Activated CD8-positive, alpha-beta T cell treated with anti-CD3 and anti-CD28 coated beads for 36 hours (primary cell): Measurements from ENCODE around the gene SPPL2B. TPM values are rescaled to one million over a fixed set of nuclear protein-coding genes. Genes with fewer than 3 reads are reported as not detected.

ENCODE experiments used
- ATAC-seq: fragments of 200-7000 bp; cut with Tn5 transposase; one replicate; pipeline ENCODE4 v1.10.0; 2021; ENCODE audit warnings: mild to moderate bottlenecking, moderate library complexity
- CTCF ChIA-PET: fragments of 350-600 bp; sonication (Branson Sonifier 250); formaldehyde crosslinking; loops from one replicate; lab custom pipeline; 2021; ENCODE audit warnings: antibody characterized with exemption; lab: Charles Lee
- POLR2A ChIA-PET: fragments of 350-600 bp; sonication (Branson Sonifier 250); formaldehyde crosslinking; loops from one replicate; lab custom pipeline; 2021; ENCODE audit warnings: antibody characterized with exemption; lab: Charles Lee
- DNase-seq: peaks from one replicate; pipeline ENCODE4 v3.0.0-alpha.2; 2020
- H3K27ac Mint-ChIP-seq: one replicate; pipeline ENCODE4 v1.8.0; 2021; ENCODE audit warnings: mild to moderate bottlenecking, mixed read lengths
- H3K27me3 Mint-ChIP-seq: one replicate; pipeline ENCODE4 v1.8.0; 2021; ENCODE audit warnings: mixed read lengths
- H3K36me3 Mint-ChIP-seq: one replicate; pipeline ENCODE4 v1.8.0; 2021; ENCODE audit warnings: low read depth, mixed read lengths
- H3K4me1 Mint-ChIP-seq: one replicate; pipeline ENCODE4 v1.8.0; 2021; ENCODE audit warnings: low read depth, mixed read lengths
- H3K4me3 Mint-ChIP-seq: one replicate; pipeline ENCODE4 v1.8.0; 2021; ENCODE audit warnings: mild to moderate bottlenecking, moderate library complexity, mixed read lengths
- H3K9me3 Mint-ChIP-seq: one replicate; pipeline ENCODE4 v1.8.0; 2021; ENCODE audit warnings: mixed read lengths
- intact Hi-C: fragments of 100-400 bp; cut with micrococcal nuclease; formaldehyde crosslinking; loops from one replicate; pipeline ENCODE4 v1.10.0; 2022
- total RNA-seq, 2 experiments: library from RNA; stranded (reverse); gene quantifications; one replicate each; pipeline ENCODE4 v1.2.3, GENCODE V29; 2021
- TF ChIP-seq, protein P1 (sequence below): fragments of 200-600 bp; IDR thresholded peaks from one replicate; pipeline ENCODE4 v1.8.0; 2022; ENCODE audit warnings: antibody characterized with exemption, mild to moderate bottlenecking

The SPPL2B gene
- total RNA-seq, 2 experiments from 2014 or later = 52.8 to 54.3 TPM

DNA sequence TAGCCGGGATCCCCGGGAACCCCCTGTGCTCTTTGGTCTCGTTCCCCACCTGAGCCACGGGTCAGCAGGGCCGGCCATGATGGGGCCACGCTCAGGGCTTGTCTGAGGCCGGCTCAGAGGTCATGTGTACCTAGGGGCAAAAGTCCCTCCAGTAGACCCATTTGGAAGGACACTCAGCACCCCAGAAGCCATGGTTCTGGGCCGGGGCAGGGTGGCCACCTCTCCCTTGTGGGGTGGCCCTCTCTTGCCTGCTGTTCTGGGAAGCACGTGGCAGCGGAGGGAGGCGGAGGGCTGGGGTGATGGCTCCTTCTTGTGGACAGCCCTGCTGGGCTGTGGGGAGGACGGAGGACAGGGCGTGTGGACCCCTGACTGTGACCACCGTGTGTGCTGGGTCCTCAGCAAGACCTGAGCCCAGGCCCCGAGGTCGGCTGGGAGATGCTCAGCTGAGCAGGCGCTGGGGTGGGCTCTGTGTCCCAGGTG is 40.1 kb upstream of the SPPL2B start:
- ChIA-PET CTCF (interaction anchor here (0.6 to 1.4 kb wide), 6 partner anchors 13 to 132 kb away, joined by 3 to 7 read pairs (median 3); no protein-coding TSS in a partner anchor), POLR2A (interaction anchor here (1.0 to 1.7 kb wide), 5 partner anchors 11 to 46 kb away, joined by 3 to 4 read pairs (median 4); partner anchors contain the start of gene LSM7)
- Mint-ChIP-seq H3K27me3 (peaks cover 13% of the 10 kb centered on the region), H3K36me3 (no peaks in the 10 kb centered on the region), H3K4me3 (peak overlapping the region; percentile 72), H3K4me1 (peaks cover 10% of the 10 kb centered on the region), H3K9me3 (no peaks in the 10 kb centered on the region), H3K27ac (no peak overlapping the region)
- TF ChIP-seq, protein P1, sequence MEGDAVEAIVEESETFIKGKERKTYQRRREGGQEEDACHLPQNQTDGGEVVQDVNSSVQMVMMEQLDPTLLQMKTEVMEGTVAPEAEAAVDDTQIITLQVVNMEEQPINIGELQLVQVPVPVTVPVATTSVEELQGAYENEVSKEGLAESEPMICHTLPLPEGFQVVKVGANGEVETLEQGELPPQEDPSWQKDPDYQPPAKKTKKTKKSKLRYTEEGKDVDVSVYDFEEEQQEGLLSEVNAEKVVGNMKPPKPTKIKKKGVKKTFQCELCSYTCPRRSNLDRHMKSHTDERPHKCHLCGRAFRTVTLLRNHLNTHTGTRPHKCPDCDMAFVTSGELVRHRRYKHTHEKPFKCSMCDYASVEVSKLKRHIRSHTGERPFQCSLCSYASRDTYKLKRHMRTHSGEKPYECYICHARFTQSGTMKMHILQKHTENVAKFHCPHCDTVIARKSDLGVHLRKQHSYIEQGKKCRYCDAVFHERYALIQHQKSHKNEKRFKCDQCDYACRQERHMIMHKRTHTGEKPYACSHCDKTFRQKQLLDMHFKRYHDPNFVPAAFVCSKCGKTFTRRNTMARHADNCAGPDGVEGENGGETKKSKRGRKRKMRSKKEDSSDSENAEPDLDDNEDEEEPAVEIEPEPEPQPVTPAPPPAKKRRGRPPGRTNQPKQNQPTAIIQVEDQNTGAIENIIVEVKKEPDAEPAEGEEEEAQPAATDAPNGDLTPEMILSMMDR = no peak
- DNase-seq = no peak
- ATAC-seq = no peak
- intact Hi-C loops = no loop called here

DNA sequence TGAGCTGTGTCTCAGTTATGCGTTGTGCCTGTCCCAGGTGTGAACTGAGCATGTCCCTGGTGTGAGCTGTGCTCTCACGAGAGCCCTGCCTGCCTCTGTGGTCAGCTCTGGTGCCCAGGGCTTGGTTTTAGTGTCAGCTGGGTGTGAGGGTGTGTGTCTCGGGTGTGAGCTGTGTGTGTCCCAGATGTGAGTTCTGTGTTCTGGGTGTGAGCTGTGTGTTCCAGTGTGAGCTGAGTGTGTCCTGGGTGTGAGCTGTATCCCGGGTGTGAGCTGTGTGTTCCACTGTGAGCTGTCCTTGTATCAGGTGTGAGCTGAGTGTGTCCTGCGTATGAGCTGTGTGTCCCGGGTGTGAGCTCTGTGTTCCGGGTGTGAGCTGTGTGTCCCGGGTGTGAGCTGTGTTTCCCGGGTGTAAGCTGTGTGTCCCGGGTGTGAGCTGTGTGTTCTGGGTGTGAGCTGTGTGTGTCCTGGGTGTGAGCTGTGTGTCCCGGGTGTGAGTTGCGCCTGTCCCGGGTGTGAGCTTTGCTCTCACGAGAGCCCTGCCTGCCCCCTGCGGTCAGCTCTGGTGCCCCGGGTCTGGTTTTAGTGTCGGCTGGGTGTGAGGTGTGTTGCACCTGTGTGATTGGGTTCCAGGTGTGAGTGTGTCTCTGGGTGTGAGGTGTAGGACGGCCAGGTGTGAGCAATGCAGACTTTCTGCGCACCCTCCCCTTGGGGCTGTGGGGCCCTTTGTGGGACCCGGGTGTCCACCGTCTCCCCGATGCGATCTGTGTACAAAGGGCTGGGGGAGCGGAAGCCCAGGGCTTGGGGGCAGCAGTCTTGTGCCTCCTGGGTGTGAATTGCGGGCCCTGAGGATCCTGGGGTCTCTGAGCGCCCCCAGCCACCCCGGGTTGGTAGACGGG is 39.4 kb upstream of the SPPL2B start:
- peaks cover 13% of the 10 kb centered on the region for H3K27me3 Mint-ChIP-seq
- DNase-seq = no peak
- intact Hi-C loops = no loop called here
- no peaks in the 10 kb centered on the region for H3K9me3 Mint-ChIP-seq
- H3K27ac Mint-ChIP-seq = peak overlapping the region; percentile 58
- TF ChIP-seq, protein P1 = no peak
- POLR2A ChIA-PET = interaction anchor here (0.6 to 1.7 kb wide), 8 partner anchors 12 to 115 kb away, joined by 3 to 4 read pairs (median 4); partner anchors contain the start of gene LSM7
- CTCF ChIA-PET = interaction anchor here (0.6 to 1.4 kb wide), 7 partner anchors 14 to 133 kb away, joined by 3 to 7 read pairs (median 3); no protein-coding TSS in a partner anchor
- H3K4me1 Mint-ChIP-seq = peaks cover 13% of the 10 kb centered on the region
- H3K36me3 Mint-ChIP-seq = no peaks in the 10 kb centered on the region
- H3K4me3 Mint-ChIP-seq = peak overlapping the region; percentile 72
- peak; percentile 22 for ATAC-seq

DNA sequence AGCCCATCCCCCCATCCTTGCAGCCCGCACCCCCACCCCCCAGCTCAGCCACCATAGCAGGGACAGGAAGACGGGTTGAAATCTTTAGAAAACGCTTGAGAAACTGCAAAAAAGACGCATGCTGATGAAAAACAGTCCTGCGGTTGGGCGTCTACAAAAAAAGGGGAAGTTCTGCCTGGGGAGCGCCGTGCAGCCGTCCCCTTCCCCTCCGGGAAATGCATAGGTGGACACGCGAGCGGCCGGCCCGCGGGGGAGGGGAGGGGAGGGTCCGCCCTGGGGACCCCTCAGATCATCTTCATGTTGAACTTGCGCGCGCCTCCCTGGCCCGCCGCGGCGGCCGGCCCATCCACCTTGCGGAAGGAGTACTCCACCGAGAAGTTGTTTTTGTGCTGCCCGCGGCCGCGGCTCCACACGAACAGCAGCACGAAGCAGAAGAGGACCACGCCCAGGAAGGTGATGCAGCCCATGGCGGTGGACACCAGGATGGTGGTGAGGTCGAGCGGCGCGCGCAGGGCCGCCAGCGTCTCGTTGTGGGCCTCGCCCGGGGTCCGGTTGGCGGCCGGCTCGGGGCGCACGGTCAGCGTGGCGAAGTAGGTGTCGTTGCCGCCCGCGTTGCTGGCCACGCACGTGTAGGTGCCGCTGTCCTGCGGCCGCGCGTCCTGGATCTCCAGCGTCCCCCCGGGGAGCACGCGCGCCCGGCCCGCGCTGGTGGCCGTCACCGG is 38.6 kb upstream of the SPPL2B start:
- H3K9me3 Mint-ChIP-seq = no peaks in the 10 kb centered on the region
- peak overlapping the region; percentile 72 for H3K4me3 Mint-ChIP-seq
- ATAC-seq (peak; percentile 62), DNase-seq (peak; percentile 69)
- intact Hi-C loops = no loop called here
- H3K27me3 Mint-ChIP-seq = peaks cover 13% of the 10 kb centered on the region
- H3K4me1 Mint-ChIP-seq = peaks cover 14% of the 10 kb centered on the region
- ChIA-PET POLR2A (interaction anchor here (0.6 to 1.7 kb wide), 6 partner anchors 13 to 114 kb away, joined by 3 to 4 read pairs (median 4); no protein-coding TSS in a partner anchor), CTCF (interaction anchor here (0.9 to 1.4 kb wide), 4 partner anchors 16 to 134 kb away, joined by 3 to 7 read pairs (median 3); no protein-coding TSS in a partner anchor)
- TF ChIP-seq, protein P1 = no peak
- H3K36me3 Mint-ChIP-seq = no peaks in the 10 kb centered on the region
- H3K27ac Mint-ChIP-seq = peak overlapping the region; percentile 50

DNA sequence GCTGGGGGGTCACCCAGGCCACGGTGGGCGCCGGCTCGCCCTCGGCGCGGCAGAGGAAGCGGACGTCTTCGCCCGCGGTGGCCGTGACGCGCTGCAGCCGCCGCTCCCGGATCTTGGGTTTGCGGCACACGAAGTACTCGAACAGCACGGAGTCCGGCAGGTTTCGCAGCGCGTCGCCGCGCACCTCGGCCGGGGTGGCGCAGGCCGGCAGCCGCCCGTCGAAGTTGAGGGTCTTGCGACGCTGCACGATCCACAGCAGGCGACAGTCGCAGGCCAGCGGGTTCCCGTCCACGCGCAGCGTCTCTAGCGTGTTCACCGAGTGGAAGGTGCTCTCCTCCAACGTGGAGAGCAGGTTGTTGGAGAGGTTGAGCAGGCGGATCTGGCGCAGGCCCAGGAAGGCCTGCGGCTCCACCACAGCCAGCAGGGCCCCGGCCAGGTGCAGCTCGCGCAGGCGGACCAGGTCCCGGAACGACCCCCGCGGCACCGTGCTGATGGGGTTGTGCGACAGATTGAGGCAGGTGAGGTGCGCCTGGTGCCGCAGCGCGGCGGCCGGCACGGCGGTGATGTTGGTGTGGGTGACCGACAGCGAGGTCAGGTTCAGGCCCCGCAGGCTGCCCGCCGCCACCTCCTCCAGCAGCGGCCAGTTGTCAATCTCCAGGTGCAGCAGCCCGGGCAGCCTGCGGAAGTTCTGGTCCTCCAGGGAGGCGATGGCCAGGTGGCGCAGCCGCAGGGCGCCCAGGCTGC is 37.9 kb upstream of the SPPL2B start:
- Mint-ChIP-seq H3K27me3 (peaks cover 13% of the 10 kb centered on the region), H3K27ac (no peak overlapping the region), H3K4me1 (peaks cover 14% of the 10 kb centered on the region), H3K4me3 (peak overlapping the region; percentile 69), H3K9me3 (no peaks in the 10 kb centered on the region), H3K36me3 (no peaks in the 10 kb centered on the region)
- ATAC-seq (no peak), DNase-seq (no peak)
- intact Hi-C loops = no loop called here
- ChIA-PET POLR2A (interaction anchor here (1.3 kb wide), 1 partner anchor 20 kb away, joined by 4 read pairs; no protein-coding TSS in a partner anchor), CTCF (interaction anchor here (0.8 kb wide), 1 partner anchor 17 kb away, joined by 3 read pairs; no protein-coding TSS in a partner anchor)
- TF ChIP-seq, protein P1 = no peak
